GM12872 (cell line): ENCODE data around the gene KPNA4.

Source experiments
- TF ChIP-seq, protein P1 (sequence below): IDR thresholded peaks from 3 replicates; pipeline ENCODE4 v1.5.1; 2011; ENCODE audit warnings: low read depth, mild to moderate bottlenecking, low read length, moderate library complexity; ENCODE audit not compliant: insufficient read depth

KPNA4 gene

DNA sequence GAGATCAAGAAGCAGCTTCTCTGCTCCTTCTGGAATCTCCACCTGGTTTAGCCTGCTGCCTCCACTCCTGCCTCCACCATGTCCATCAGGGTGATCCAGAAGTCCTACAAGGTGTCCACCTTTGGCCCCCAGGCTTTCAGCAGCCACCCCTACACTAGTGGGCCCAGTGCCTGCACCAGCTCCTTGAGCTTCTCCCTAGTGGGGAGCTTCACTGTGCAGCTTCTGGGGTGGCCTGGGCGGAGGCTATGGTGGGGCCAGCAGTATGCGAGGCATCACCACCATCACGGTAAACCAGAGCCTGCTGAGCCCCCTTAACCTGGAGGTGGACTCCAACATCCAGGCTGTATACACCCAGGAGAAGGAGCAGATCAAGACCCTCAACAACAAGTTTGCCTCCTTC, 2.4 kb upstream of the KPNA4 start:
- TF ChIP-seq, protein P1, sequence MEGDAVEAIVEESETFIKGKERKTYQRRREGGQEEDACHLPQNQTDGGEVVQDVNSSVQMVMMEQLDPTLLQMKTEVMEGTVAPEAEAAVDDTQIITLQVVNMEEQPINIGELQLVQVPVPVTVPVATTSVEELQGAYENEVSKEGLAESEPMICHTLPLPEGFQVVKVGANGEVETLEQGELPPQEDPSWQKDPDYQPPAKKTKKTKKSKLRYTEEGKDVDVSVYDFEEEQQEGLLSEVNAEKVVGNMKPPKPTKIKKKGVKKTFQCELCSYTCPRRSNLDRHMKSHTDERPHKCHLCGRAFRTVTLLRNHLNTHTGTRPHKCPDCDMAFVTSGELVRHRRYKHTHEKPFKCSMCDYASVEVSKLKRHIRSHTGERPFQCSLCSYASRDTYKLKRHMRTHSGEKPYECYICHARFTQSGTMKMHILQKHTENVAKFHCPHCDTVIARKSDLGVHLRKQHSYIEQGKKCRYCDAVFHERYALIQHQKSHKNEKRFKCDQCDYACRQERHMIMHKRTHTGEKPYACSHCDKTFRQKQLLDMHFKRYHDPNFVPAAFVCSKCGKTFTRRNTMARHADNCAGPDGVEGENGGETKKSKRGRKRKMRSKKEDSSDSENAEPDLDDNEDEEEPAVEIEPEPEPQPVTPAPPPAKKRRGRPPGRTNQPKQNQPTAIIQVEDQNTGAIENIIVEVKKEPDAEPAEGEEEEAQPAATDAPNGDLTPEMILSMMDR, result no peak

DNA sequence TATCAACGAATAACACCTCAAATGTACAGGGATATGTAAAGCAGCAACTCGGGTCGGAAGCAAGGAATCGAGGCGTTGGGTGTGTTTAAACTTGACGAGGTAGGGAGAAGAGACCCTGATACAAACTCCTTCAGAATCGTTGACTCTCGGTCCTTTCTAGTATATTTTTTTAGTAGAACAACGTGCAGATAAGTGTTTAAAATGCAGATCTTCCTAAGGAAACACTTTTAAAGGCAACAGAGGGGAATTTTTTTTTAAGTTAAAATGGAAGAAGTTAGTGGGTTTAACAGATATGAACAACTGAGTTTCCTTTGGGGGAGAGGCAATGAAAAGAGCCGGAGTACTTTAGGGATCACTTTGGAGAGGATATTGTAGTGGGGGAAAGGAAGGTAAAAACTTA, 1.1 kb upstream of the KPNA4 start:
- TF ChIP-seq, protein P1, result no peak

DNA sequence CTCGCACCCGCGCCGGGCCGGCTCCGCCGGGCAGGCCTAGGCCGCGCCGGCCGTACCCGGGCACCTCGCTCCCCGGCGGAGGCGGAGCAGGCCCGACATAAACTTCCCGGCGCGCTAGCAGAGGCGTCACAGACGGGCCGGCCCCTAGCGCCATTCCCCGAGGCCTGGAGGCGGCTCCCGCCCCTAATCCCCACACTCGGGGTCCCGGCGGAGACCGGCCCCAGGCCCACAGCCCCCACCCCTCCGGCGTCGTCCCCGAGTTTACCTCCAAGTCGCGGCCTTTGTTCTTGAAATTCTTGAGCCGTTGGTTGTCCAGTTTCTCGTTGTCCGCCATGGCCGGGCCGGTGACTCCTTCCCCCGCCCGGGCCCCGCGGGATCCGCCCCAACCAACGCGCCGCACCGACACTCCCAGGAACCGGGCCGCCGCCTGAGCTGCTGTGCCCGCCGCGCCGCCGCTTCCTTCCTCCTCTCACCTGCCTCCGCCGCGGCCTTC, 376 bp downstream of the KPNA4 start:
- TF ChIP-seq, protein P1, result no peak

DNA sequence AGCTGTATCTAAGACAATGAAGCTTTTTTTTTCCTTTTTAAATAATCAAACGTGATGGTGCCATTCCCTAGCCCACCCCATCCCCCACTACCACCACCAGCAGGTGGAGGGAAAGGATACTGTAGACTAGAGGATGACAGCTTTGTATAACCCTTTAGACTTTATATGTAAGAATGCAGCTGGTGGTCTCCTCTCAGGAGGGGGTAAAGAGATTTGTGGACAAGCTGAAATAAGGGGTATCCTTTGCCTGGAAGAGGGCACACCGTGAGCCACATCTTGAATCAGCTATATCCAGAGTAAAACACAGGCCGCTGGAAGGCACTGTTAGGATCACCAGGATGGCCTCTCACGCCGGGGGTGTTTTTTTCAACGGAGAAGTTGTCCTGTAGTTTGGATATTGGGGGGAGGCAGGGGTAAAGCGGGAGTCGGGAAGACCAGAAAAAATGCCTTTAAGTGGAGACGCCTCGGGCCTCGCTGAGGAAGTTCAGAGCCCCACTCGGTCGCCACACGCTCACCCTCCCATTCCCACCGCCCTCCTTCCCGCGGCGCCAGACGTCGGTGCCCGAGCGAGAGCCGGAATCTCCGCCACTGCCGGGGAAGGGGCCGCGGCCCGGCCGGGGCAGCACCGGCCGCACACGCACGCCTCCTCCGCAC, 986 bp downstream of the KPNA4 start:
- TF ChIP-seq, protein P1, result no peak

DNA sequence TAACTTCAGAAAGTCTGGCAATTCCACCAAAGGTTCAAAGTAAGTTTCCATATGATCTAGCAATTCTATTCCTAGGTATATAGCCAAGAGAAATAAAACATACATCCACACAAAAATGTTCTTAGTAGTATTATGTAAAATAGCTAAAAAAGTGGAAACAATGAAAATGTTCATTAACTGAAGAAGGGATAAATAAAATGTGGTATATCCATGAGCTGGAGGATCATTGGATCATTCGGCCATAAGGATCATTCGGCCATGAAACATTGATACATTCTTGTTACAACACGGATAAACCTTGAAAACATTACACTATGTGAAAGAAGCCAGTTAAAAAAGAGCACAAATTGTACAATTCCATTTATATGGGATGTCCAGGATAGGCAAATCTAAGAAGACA, 2.4 kb downstream of the KPNA4 start:
- TF ChIP-seq, protein P1, result no peak

DNA sequence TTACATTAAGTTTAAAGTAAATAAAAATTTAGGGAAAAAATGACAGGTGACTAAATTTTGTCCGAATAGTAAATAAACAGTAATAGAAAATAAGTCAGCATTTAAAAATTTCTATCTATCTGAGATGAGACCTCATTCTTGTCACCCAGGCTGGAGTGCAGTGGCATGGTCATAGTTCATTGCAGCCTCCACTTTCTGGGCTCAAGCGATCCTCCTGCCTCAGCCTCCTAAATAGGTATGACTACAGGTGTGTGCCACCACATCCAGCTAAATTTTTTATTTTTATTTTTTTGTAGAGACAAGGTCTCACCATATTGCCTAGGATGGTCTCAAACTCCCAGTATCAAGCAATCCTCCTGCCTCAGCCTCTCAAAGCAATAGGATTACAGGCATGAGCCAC, 7.8 kb downstream of the KPNA4 start:
- TF ChIP-seq, protein P1, result no peak

DNA sequence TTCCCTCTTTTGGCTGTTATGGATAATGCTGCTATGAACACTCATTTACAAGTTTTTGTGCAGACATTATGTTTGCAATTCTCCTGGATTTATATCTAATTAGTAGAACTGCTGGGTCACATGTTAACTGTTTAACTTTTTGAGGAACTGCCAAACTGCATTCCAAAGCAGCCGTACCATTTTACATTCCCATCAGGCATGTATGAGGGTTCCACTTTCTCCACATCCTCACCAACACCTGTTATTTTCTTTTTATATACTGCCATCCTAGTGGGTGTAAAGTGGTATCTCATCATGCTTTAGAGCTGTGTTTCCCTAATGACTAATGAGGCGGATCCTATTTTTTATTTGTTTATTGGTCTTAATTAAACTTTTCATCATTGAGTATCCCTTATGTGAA, 9.2 kb downstream of the KPNA4 start:
- TF ChIP-seq, protein P1, result no peak

DNA sequence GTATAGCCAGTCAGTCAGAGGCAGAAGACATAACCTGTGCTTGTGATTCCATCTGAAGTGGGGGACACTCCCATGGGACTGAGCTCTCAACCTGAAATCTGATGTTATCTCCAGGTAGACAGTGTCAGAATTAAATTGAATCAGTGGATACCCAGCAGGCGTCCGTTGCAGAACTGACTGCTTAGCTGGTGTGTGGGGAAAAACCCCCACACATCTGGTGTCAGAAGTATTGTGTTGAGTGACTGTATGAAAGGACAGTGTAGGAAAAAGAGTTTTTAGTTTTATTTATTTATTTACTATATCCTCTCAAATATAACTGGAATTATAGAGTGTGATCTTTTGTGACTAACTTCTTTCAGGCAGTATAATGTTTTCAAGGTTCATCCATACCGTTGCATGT, 10.4 kb downstream of the KPNA4 start:
- TF ChIP-seq, protein P1, result no peak
